Measurements from ENCODE around the gene SEH1L.

GRCh38 chr18:12996661-12997292 is 49.0 kb downstream of the SEH1L start:
- no peak for TF ChIP-seq ZNF747 (tag by site-specific recombination; IDR thresholded peaks at IDR 0.05)
- no peak for TF ChIP-seq ZNF645 (tag by site-specific recombination; IDR thresholded peaks at IDR 0.05)
- no peak for TF ChIP-seq ATF2 (tag by site-specific recombination; IDR thresholded peaks at IDR 0.05; ENCODE audit: low read depth)
- no peak for TF ChIP-seq SP3 (tag by site-specific recombination; IDR thresholded peaks at IDR 0.05)
- TF ChIP-seq CTCF (tag by site-specific recombination; IDR thresholded peaks at IDR 0.05) = no peak
- no peak for TF ChIP-seq SP2 (tag by site-specific recombination; IDR thresholded peaks at IDR 0.05)
- no peak for TF ChIP-seq ZNF521 (tag by site-specific recombination; IDR thresholded peaks at IDR 0.05)
- no peak for TF ChIP-seq ZBTB11 (tag by site-specific recombination; conservative IDR thresholded peaks at IDR 0.05; ENCODE audit: low read depth)
- no peak for TF ChIP-seq ZBTB10 (tag by site-specific recombination; IDR thresholded peaks at IDR 0.05)
- no peak for TF ChIP-seq ZNF624 (tag by site-specific recombination; IDR thresholded peaks at IDR 0.05)
- no peak for TF ChIP-seq ZNF585B (tag by site-specific recombination; IDR thresholded peaks at IDR 0.05)
- TF ChIP-seq PRDM1 (tag by site-specific recombination; IDR thresholded peaks at IDR 0.05) = no peak
- no peak for TF ChIP-seq MZF1 (tag by site-specific recombination; IDR thresholded peaks at IDR 0.05; ENCODE audit: borderline replicate concordance)

Data from HEK293 (cell line).